NCI-H187 (cell line): Measurements from ENCODE around the gene NCAPH2.

Source experiments
- DNase-seq, 2 experiments: peaks; one replicate each; lab custom pipeline; 2025; lab: John Stamatoyannopoulos, UW

NCAPH2 gene

GRCh38 chr22:50574383-50574755, 66.3 kb downstream of the NCAPH2 start:
- DNase-seq: no peak
